Fibroblast of villous mesenchyme (primary cell): ENCODE results near the gene ATP6V0D1. TPM values are rescaled to one million over a fixed set of nuclear protein-coding genes. Genes with fewer than 3 reads are reported as not detected.

ENCODE experiments used
- DNase-seq: peaks from one replicate; pipeline ENCODE4 v3.0.0-alpha.2; 2010; ENCODE audit warnings: low read depth
- H3K4me3 ChIP-seq: 2 replicates; pipeline ENCODE4 v1.5.1; 2011; ENCODE audit warnings: low read depth, mild to moderate bottlenecking, low read length
- total RNA-seq: library from RNA; depleted of rRNA; stranded (reverse); fragments of >200 nt; gene quantifications from 2 replicates; pipeline ENCODE4 v1.2.3, GENCODE V29; 2012
- TF ChIP-seq, protein P1 (sequence below): IDR thresholded peaks from 2 replicates; pipeline ENCODE4 v1.5.1; 2012; ENCODE audit warnings: low read depth, mild to moderate bottlenecking, low read length; ENCODE audit not compliant: insufficient read depth

The ATP6V0D1 gene
- total RNA-seq, 1 donor, result 122 TPM

- TF ChIP-seq, protein P1, sequence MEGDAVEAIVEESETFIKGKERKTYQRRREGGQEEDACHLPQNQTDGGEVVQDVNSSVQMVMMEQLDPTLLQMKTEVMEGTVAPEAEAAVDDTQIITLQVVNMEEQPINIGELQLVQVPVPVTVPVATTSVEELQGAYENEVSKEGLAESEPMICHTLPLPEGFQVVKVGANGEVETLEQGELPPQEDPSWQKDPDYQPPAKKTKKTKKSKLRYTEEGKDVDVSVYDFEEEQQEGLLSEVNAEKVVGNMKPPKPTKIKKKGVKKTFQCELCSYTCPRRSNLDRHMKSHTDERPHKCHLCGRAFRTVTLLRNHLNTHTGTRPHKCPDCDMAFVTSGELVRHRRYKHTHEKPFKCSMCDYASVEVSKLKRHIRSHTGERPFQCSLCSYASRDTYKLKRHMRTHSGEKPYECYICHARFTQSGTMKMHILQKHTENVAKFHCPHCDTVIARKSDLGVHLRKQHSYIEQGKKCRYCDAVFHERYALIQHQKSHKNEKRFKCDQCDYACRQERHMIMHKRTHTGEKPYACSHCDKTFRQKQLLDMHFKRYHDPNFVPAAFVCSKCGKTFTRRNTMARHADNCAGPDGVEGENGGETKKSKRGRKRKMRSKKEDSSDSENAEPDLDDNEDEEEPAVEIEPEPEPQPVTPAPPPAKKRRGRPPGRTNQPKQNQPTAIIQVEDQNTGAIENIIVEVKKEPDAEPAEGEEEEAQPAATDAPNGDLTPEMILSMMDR, result no peak
- DNase-seq, result no peak
Observed at GRCh38 chr16:67426950-67427349, 54.0 kb downstream of the ATP6V0D1 start.

DNA sequence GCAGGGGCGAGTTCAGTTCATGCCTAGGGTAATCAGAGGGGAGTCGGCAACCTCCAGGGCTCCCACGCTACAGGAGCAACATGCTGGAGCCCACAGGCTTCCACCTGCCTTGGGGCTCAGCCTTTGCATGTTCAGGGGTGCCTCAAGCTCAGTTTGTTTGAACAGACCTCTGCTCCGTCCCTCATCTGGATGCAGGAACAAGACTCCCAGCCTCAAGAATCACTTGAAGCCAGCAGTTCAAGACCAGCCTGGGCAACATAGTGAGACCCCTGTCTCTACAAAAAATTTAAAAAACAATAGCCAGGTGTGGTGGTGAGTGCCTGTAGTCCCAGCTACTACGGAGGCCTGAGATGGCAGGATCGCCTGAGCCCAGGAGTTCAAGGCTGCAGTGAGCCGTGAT lies 54.9 kb downstream of the ATP6V0D1 start:
- TF ChIP-seq, protein P1, result no peak
- no peak for DNase-seq
- no peak overlapping the region for H3K4me3 ChIP-seq

More at GRCh38 chr16:67426950-67427349, 54.0 kb downstream of the ATP6V0D1 start:
- H3K4me3 ChIP-seq, result no peak overlapping the region

- TF ChIP-seq, protein P1, result no peak
- no peak for DNase-seq
- no peak overlapping the region for H3K4me3 ChIP-seq
Observed at GRCh38 chr16:67425580-67425979, 55.4 kb downstream of the ATP6V0D1 start.

GRCh38 chr16:67425061-67425460 lies 55.9 kb downstream of the ATP6V0D1 start:
- TF ChIP-seq, protein P1, result no peak
- peak; percentile 25 for DNase-seq

DNA sequence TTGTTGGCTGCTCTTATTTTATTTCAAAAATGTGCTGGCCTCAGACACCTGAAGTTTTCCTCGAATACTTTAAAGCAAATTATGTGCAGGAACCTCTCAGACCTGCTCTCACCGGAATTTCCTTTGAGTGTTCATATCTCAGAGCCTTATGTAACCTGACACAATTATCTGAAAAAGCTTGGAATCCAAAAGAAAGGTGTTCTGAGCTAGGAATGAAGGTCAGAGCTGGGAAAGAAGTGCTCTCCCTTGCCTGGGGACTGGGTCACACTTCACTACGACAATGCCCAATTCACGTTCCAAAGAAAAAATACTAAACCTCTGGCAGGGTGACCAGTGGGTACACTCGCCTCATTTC lies 56.7 kb downstream of the ATP6V0D1 start:
- no peak overlapping the region for H3K4me3 ChIP-seq
- TF ChIP-seq, protein P1, result no peak
- DNase-seq, result no peak

More at GRCh38 chr16:67425061-67425460, 55.9 kb downstream of the ATP6V0D1 start:
- H3K4me3 ChIP-seq, result no peak overlapping the region

GRCh38 chr16:67423611-67424260 lies 57.2 kb downstream of the ATP6V0D1 start:
- H3K4me3 ChIP-seq, result no peak overlapping the region
- TF ChIP-seq, protein P1, result no peak
- no peak for DNase-seq

DNA sequence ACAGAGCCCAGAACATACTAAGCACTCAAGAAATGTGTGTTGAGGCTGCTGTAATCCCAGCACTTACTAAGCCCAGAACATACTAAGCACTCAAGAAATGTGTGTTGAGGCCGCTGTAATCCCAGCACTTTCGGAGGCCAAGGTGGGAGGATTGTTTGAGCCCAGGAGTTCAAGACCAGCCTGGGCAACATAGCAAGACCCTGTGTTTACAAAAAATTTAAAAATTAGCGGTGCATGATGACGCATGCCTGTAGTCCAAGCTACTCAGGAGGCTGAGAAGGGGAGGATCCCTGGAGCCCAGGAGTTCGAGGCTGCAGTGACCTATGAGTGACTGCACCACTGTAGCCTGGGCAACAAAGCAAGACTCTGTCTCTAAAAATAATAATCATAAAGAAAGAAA lies 57.9 kb downstream of the ATP6V0D1 start:
- no peak for DNase-seq
- no peak overlapping the region for H3K4me3 ChIP-seq
- TF ChIP-seq, protein P1, result no peak
